Right lobe of liver (tissue), 6 donors: ENCODE measurements around the gene TRIP12. TPM values are rescaled to one million over a fixed set of nuclear protein-coding genes. Genes with fewer than 3 reads are reported as not detected.
A peak's percentile ranks its signal among the peaks of the same experiment; 100 is the strongest.

Experiments used
- ATAC-seq, 4 donors: fragments of 200-7000 bp; cut with Tn5 transposase; one replicate each; pipeline ENCODE4 v1.9.1; 2020; ENCODE audit warnings: mild to moderate bottlenecking in 4 of 4, moderate library complexity in 4 of 4
- DNase-seq, 3 donors: peaks; one replicate each; pipeline ENCODE4 v3.0.0-alpha.2; 2020
- H3K27ac ChIP-seq, 3 donors: fragments of 200-600 bp; one replicate each; pipeline ENCODE4 v1.8.0; 2022
- H3K27me3 ChIP-seq, 2 donors: fragments of 200-600 bp; one replicate each; pipeline ENCODE4 v1.8.0; 2022
- H3K36me3 ChIP-seq, 4 donors: fragments of 200-600 bp; sonication (generic) in 1 of 4; one replicate each; pipeline versions ENCODE4 v1.5.1 to v1.8.0; 2017 to 2022; ENCODE audit warnings: control low read depth in 1 of 4
- H3K4me1 ChIP-seq, 4 donors: fragments of 200-600 bp; sonication (generic) in 1 of 4; one replicate each; pipeline versions ENCODE4 v1.5.1 to v1.8.0; 2017 to 2022; ENCODE audit warnings: control low read depth in 1 of 4
- H3K4me3 ChIP-seq, 3 donors: fragments of 200-600 bp; one replicate each; pipeline ENCODE4 v1.8.0; 2022
- H3K9me3 ChIP-seq, 4 donors: fragments of 200-600 bp; sonication (generic) in 1 of 4; one replicate each; pipeline versions ENCODE4 v1.5.1 to v1.8.0; 2017 to 2022; ENCODE audit warnings: control low read depth in 1 of 4
- POLR2A ChIP-seq: fragments of 450-650 bp; IDR thresholded peaks from one replicate; pipeline ENCODE4 v1.6.1; 2017; ENCODE audit warnings: antibody characterized with exemption, mild to moderate bottlenecking
- WGBS: methylation state at CpG from one replicate; pipeline ENCODE4 v1.1.6; 2018; ENCODE audit warnings: low coverage, low lambda C conversion rate; ENCODE audit not compliant: insufficient coverage; ENCODE audit errors: missing lambda C conversion rate; 5-methylcytosine and 5-hydroxymethylcytosine counted together
- intact Hi-C, 2 donors: fragments of 100-400 bp; cut with DNase I; formaldehyde crosslinking; loops; one replicate each; pipeline versions ENCODE4 v1.11.2 to v1.14.1; 2022
- total RNA-seq, 6 experiments: library from RNA; depleted of rRNA in 2 of 6; stranded (reverse); fragments of >200 nt in 2 of 6; fragmentation: NEBNext Ultra II Directional in 3 of 6; extraction: Animal tissue kit (Norgen Biotek cat#: 25700) in 3 of 6; gene quantifications; one replicate each; pipeline versions ENCODE4 v1.1.0 to v1.2.4, GENCODE V29; 2016 to 2023
- TF ChIP-seq, protein P1 (sequence below), 4 donors: fragments of 200-600 bp in 3 of 4; fragments of 450-650 bp in 1 of 4; IDR thresholded peaks; one replicate each; pipeline versions ENCODE4 v1.5.1 to v1.8.0; 2016 to 2022; ENCODE audit warnings: antibody characterized with exemption in 4 of 4, mild to moderate bottlenecking in 2 of 4
- donor health status: DM: no; HTN: yes; CAD: no.
- donor health status: DM: no; HTN: no; CAD: no.
- donor health status: DM: no; HTN: no; CAD: no.
- donor health status: DM: no; HTN: yes; CAD: no.
- donor health status: DM: no; HTN: yes; CAD: no.

TRIP12 gene
- total RNA-seq, 6 experiments from 2014 or later = 66.5 to 98.0 (median 85.4) TPM

DNA sequence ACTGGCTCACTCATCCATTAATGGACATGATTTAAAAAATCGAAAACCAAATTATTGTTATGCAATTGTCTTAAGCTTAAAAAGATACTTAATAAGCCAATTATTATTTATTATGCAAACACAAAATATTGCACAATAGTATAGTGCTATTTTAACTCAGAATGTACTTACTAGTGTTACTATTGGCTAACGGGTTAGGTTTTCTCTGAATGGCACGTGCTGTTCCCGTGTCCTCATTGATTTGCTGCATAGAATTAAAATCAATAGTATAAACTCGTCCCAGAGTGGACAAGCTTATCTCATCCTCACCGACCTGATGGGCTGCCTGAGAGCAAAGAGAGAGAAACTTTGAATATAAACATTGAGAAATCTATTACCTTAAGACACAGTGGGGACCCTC lies 116.2 kb downstream of the TRIP12 start:
- 29% methylated on average over 6 of the region's 6 CpGs for WGBS
- TF ChIP-seq POLR2A = no peak
- TF ChIP-seq, protein P1, sequence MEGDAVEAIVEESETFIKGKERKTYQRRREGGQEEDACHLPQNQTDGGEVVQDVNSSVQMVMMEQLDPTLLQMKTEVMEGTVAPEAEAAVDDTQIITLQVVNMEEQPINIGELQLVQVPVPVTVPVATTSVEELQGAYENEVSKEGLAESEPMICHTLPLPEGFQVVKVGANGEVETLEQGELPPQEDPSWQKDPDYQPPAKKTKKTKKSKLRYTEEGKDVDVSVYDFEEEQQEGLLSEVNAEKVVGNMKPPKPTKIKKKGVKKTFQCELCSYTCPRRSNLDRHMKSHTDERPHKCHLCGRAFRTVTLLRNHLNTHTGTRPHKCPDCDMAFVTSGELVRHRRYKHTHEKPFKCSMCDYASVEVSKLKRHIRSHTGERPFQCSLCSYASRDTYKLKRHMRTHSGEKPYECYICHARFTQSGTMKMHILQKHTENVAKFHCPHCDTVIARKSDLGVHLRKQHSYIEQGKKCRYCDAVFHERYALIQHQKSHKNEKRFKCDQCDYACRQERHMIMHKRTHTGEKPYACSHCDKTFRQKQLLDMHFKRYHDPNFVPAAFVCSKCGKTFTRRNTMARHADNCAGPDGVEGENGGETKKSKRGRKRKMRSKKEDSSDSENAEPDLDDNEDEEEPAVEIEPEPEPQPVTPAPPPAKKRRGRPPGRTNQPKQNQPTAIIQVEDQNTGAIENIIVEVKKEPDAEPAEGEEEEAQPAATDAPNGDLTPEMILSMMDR (IDR thresholded peaks at IDR 0.05) = no peak
- intact Hi-C loops = loop anchor here in 1 of 2 donors (10.0 kb wide), 1 partner anchor 119 kb away; the partner anchor contains the start of genes FBXO36 and TRIP12
- peak; percentile 72 to 90 (median 80) for ATAC-seq
- peaks cover 0 to 69% (median 9%) of the 10 kb centered on the region in 4 donors for H3K36me3 ChIP-seq
- H3K4me3 ChIP-seq = no peak overlapping the region
- H3K9me3 ChIP-seq = no peaks in the 10 kb centered on the region
- DNase-seq = peak; percentile 46 to 79 (median 69)
- H3K4me1 ChIP-seq = peaks cover 0 to 24% (median 5%) of the 10 kb centered on the region in 4 donors
- no peaks in the 10 kb centered on the region for H3K27me3 ChIP-seq
- peak overlapping the region in 1 of 3 donors; percentile 6 for H3K27ac ChIP-seq

- H3K27ac ChIP-seq = no peak overlapping the region
- WGBS = 62% methylated on average over 5 of the region's 5 CpGs
- H3K36me3 ChIP-seq = peaks cover 0 to 50% (median 9%) of the 10 kb centered on the region in 4 donors
- intact Hi-C loops = loop anchor here in 1 of 2 donors (10.0 kb wide), 1 partner anchor 122 kb away; the partner anchor contains the start of genes FBXO36 and TRIP12
- ATAC-seq = no peak
- TF ChIP-seq POLR2A = no peak
- TF ChIP-seq, protein P1 (IDR thresholded peaks at IDR 0.05) = no peak
- H3K27me3 ChIP-seq = no peaks in the 10 kb centered on the region
- DNase-seq = no peak
- no peak overlapping the region for H3K4me3 ChIP-seq
- H3K9me3 ChIP-seq = no peaks in the 10 kb centered on the region
- peaks cover 0 to 47% (median 9%) of the 10 kb centered on the region in 4 donors for H3K4me1 ChIP-seq
Observed at GRCh38 chr2:229802785-229803184, 119.0 kb downstream of the TRIP12 start.

GRCh38 chr2:229800997-229801754 lies 120.6 kb downstream of the TRIP12 start:
- peak; percentile 77 to 83 (median 81) for ATAC-seq
- H3K9me3 ChIP-seq = no peaks in the 10 kb centered on the region

GRCh38 chr2:229798446-229799155 lies 123.2 kb downstream of the TRIP12 start:
- Histone ChIP-seq H3K36me3 (peaks cover 0 to 42% (median 16%) of the 10 kb centered on the region in 4 donors), H3K9me3 (no peaks in the 10 kb centered on the region), H3K4me3 (no peak overlapping the region), H3K4me1 (peaks cover 0 to 48% (median 9%) of the 10 kb centered on the region in 4 donors), H3K27me3 (no peaks in the 10 kb centered on the region), H3K27ac (peak overlapping the region in 1 of 3 donors; percentile 34)
- peak; percentile 73 to 86 (median 80) for ATAC-seq
- TF ChIP-seq POLR2A = no peak
- TF ChIP-seq, protein P1 (IDR thresholded peaks at IDR 0.05) = no peak
- WGBS = 45% methylated on average over 5 of the region's 5 CpGs
- peak; percentile 24 to 68 (median 62) for DNase-seq
- intact Hi-C loops = no loop called here

More at GRCh38 chr2:229800997-229801754, 120.6 kb downstream of the TRIP12 start:
- H3K4me1 ChIP-seq = peaks cover 0 to 45% (median 8%) of the 10 kb centered on the region in 4 donors
- peak; percentile 56 to 80 (median 60) for DNase-seq
- no peaks in the 10 kb centered on the region for H3K27me3 ChIP-seq
- no peak for TF ChIP-seq POLR2A
- TF ChIP-seq, protein P1 (IDR thresholded peaks at IDR 0.05) = peak; percentile 52 to 87 (median 80)
- no peak overlapping the region for H3K27ac ChIP-seq
- intact Hi-C loops = loop anchor here in 1 of 2 donors (10.0 kb wide), 1 partner anchor 124 kb away; the partner anchor contains the start of genes FBXO36 and TRIP12
- H3K36me3 ChIP-seq = peaks cover 0 to 53% (median 17%) of the 10 kb centered on the region in 4 donors
- no peak overlapping the region for H3K4me3 ChIP-seq
